WTC11 (cell line): ENCODE measurements around the gene LIN28B. TPM values are rescaled to one million over a fixed set of nuclear protein-coding genes. Genes with fewer than 3 reads are reported as not detected.

Source experiments
- ATAC-seq: fragments of 200-7000 bp; cut with Tn5 transposase; 2 replicates; pipeline ENCODE4 v1.10.0; 2021; ENCODE audit warnings: mild to moderate bottlenecking, moderate library complexity
- CTCF ChIA-PET: fragments of 300-600 bp; sonication (Branson Sonifier 250); formaldehyde crosslinking; loops from one replicate; lab custom pipeline; 2021; ENCODE audit warnings: antibody characterized with exemption; lab: Charles Lee
- POLR2A ChIA-PET: fragments of 350-600 bp; sonication (Branson Sonifier 250); formaldehyde crosslinking; loops from one replicate; lab custom pipeline; 2021; ENCODE audit warnings: antibody characterized with exemption; lab: Charles Lee
- DNase-seq: peaks from one replicate; pipeline ENCODE4 v3.0.0; 2021; ENCODE audit warnings: low spot score
- H3K27ac Mint-ChIP-seq: 2 replicates; pipeline ENCODE4 v1.8.0; 2021; ENCODE audit warnings: mixed read lengths
- H3K27me3 Mint-ChIP-seq: 2 replicates; pipeline ENCODE4 v1.8.0; 2021; ENCODE audit warnings: low read depth, mild to moderate bottlenecking, moderate library complexity, mixed read lengths
- H3K36me3 Mint-ChIP-seq: 2 replicates; pipeline ENCODE4 v1.8.0; 2021; ENCODE audit warnings: mixed read lengths
- H3K4me1 Mint-ChIP-seq: 2 replicates; pipeline ENCODE4 v1.8.0; 2022; ENCODE audit warnings: mixed read lengths
- H3K4me3 Mint-ChIP-seq: 2 replicates; pipeline ENCODE4 v1.8.0; 2021; ENCODE audit warnings: mild to moderate bottlenecking, moderate library complexity, mixed read lengths
- H3K9me3 Mint-ChIP-seq: 2 replicates; pipeline ENCODE4 v1.8.0; 2021; ENCODE audit warnings: mixed read lengths
- ARID4B ChIP-seq: sonication (generic); formaldehyde crosslinking; IDR thresholded peaks from 2 replicates; pipeline ENCODE4 v1.8.0; 2023; ENCODE audit warnings: missing genetic modification reagents, mild to moderate bottlenecking, borderline replicate concordance
- NFATC4 ChIP-seq: fragments of 250-450 bp; sonication (Bioruptor Pico); IDR thresholded peaks from 2 replicates; pipeline ENCODE4 v1.9.0; 2021; ENCODE audit warnings: mild to moderate bottlenecking
- NFYB ChIP-seq: sonication (generic); formaldehyde crosslinking; conservative IDR thresholded peaks from 2 replicates; pipeline ENCODE4 v1.8.0; 2022; ENCODE audit warnings: low read depth, missing genetic modification reagents
- PRDM15 ChIP-seq: sonication (generic); formaldehyde crosslinking; IDR thresholded peaks from 2 replicates; pipeline ENCODE4 v1.8.0; 2022; ENCODE audit warnings: missing genetic modification reagents
- ZNF219 ChIP-seq: sonication (generic); formaldehyde crosslinking; IDR thresholded peaks from 2 replicates; pipeline ENCODE4 v1.8.0; 2023; ENCODE audit warnings: missing genetic modification reagents, mild to moderate bottlenecking, borderline replicate concordance
- ZNF396 ChIP-seq: fragments of 250-450 bp; sonication (Bioruptor Pico); IDR thresholded peaks from 2 replicates; pipeline ENCODE4 v1.8.0; 2021; ENCODE audit warnings: mild to moderate bottlenecking, moderate library complexity, borderline replicate concordance
- total RNA-seq: library from RNA; stranded (reverse); gene quantifications from 3 replicates; pipeline ENCODE4 v1.2.3, GENCODE V29; 2021
- TF ChIP-seq, protein P1 (sequence below): sonication (generic); formaldehyde crosslinking; IDR thresholded peaks from 2 replicates; pipeline ENCODE4 v1.8.1; 2023; ENCODE audit warnings: mild to moderate bottlenecking, missing genetic modification reagents
- TF ChIP-seq, protein P2 (sequence below): sonication (generic); formaldehyde crosslinking; conservative IDR thresholded peaks from 2 replicates; pipeline ENCODE4 v1.8.1; 2023; ENCODE audit warnings: mild to moderate bottlenecking, low read depth, missing genetic modification reagents, moderate library complexity
- TF ChIP-seq, protein P3 (sequence below): sonication (generic); formaldehyde crosslinking; IDR thresholded peaks from 2 replicates; pipeline ENCODE4 v1.8.0; 2022; ENCODE audit warnings: mild to moderate bottlenecking, missing genetic modification reagents

Gene LIN28B
- total RNA-seq, 1 experiment from 2014 or later, result 73.4 TPM

- DNase-seq, result no peak
- CTCF ChIA-PET, result interaction anchor here (2.2 kb wide), 1 partner anchor 29 kb away, joined by 5 read pairs; no protein-coding TSS in a partner anchor
Measured at GRCh38 chr6:105107207-105107606, 150.3 kb downstream of the LIN28B start.

DNA sequence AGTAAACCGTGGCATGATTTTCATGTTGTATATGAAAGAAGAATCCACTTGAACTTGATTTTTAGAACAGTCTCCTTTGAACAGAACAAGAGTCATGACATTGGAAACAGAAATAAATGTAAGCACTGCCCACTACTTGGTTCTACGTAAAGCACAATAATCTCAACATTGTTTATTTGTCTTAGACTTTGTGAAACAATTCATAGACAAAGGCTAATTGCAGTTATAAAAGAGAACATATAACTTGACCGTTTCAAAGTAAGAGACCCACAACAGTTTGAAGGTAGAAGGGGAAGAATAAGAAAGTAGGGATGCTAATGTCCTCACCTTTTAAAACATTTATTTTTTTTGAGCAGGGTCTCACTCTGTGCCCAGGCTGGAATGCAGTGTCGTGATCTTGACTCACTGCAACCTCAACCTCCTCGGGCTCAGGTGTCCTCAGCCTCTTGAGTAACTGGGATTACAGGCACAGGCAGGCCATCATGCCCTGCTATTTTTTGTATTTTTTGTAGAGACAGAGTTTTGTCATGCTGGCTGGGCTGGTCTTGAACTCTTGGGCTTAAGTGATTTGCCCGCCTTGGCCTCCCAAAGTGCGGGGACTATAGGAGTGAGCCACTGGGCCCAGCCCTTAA, 151.8 kb downstream of the LIN28B start:
- no peaks in the 10 kb centered on the region for H3K9me3 Mint-ChIP-seq
- TF ChIP-seq, protein P1, sequence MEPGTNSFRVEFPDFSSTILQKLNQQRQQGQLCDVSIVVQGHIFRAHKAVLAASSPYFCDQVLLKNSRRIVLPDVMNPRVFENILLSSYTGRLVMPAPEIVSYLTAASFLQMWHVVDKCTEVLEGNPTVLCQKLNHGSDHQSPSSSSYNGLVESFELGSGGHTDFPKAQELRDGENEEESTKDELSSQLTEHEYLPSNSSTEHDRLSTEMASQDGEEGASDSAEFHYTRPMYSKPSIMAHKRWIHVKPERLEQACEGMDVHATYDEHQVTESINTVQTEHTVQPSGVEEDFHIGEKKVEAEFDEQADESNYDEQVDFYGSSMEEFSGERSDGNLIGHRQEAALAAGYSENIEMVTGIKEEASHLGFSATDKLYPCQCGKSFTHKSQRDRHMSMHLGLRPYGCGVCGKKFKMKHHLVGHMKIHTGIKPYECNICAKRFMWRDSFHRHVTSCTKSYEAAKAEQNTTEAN, result no peak
- TF ChIP-seq PRDM15 (CRISPR knock-in tag), result no peak
- ATAC-seq (no peak), DNase-seq (no peak)
- ChIA-PET POLR2A (no interaction called here), CTCF (no interaction called here)
- H3K27me3 Mint-ChIP-seq, result no peaks in the 10 kb centered on the region
- H3K4me3 Mint-ChIP-seq, result no peak overlapping the region
- no peaks in the 10 kb centered on the region for H3K4me1 Mint-ChIP-seq
- H3K36me3 Mint-ChIP-seq, result no peaks in the 10 kb centered on the region
- no peak overlapping the region for H3K27ac Mint-ChIP-seq

More at GRCh38 chr6:105107207-105107606, 150.3 kb downstream of the LIN28B start:
- Mint-ChIP-seq H3K27me3 (no peaks in the 10 kb centered on the region), H3K4me1 (no peaks in the 10 kb centered on the region), H3K9me3 (no peaks in the 10 kb centered on the region), H3K36me3 (no peaks in the 10 kb centered on the region), H3K4me3 (no peak overlapping the region), H3K27ac (no peak overlapping the region)
- no peak for TF ChIP-seq NFYB (CRISPR knock-in tag)
- TF ChIP-seq ZNF396 (CRISPR knock-in tag), result no peak
- no peak for TF ChIP-seq ARID4B
- no peak for TF ChIP-seq NFATC4 (CRISPR knock-in tag)
- no peak for TF ChIP-seq ZNF219 (CRISPR knock-in tag)
- TF ChIP-seq, protein P2, sequence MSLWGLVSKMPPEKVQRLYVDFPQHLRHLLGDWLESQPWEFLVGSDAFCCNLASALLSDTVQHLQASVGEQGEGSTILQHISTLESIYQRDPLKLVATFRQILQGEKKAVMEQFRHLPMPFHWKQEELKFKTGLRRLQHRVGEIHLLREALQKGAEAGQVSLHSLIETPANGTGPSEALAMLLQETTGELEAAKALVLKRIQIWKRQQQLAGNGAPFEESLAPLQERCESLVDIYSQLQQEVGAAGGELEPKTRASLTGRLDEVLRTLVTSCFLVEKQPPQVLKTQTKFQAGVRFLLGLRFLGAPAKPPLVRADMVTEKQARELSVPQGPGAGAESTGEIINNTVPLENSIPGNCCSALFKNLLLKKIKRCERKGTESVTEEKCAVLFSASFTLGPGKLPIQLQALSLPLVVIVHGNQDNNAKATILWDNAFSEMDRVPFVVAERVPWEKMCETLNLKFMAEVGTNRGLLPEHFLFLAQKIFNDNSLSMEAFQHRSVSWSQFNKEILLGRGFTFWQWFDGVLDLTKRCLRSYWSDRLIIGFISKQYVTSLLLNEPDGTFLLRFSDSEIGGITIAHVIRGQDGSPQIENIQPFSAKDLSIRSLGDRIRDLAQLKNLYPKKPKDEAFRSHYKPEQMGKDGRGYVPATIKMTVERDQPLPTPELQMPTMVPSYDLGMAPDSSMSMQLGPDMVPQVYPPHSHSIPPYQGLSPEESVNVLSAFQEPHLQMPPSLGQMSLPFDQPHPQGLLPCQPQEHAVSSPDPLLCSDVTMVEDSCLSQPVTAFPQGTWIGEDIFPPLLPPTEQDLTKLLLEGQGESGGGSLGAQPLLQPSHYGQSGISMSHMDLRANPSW (CRISPR knock-in tag), result no peak
- TF ChIP-seq, protein P3, sequence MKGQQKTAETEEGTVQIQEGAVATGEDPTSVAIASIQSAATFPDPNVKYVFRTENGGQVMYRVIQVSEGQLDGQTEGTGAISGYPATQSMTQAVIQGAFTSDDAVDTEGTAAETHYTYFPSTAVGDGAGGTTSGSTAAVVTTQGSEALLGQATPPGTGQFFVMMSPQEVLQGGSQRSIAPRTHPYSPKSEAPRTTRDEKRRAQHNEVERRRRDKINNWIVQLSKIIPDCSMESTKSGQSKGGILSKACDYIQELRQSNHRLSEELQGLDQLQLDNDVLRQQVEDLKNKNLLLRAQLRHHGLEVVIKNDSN (CRISPR knock-in tag), result no peak
- POLR2A ChIA-PET, result no interaction called here
- ATAC-seq, result no peak
